ENCODE measurements around the gene RIPPLY3.

GRCh38 chr21:37001441-37001840 is 5.1 kb upstream of the RIPPLY3 start:
- no peak for TF ChIP-seq CTCF (IDR thresholded peaks at IDR 0.05)
- no peak for TF ChIP-seq POLR2A (IDR thresholded peaks at IDR 0.05)
